ENCODE results near the gene NFASC. TPM values are rescaled to one million over a fixed set of nuclear protein-coding genes. Genes with fewer than 3 reads are reported as not detected.

The NFASC gene
- total RNA-seq, 4 donors from 2014 or later, result 7.9 to 68.7 (median 32.7) TPM

DNA sequence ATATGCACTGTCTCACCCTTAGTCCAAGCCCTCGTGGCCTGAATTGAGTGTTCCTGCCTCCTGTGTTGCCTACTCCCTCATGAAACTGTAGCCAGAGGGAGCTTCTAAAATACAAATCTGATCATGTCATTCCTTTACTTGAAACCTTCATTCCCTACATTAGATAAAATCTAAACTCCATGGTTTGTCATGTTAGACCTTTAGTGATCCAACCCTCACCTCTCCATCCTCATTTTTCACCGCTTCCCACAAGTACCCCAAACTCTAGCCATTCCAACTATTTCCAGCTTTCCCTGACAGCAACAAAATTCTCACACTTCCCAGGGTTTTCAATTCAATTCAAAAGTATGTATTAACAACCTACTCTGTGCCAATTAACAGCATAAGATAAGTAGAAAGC is 154.0 kb downstream of the NFASC start:
- DNase-seq, result no peak
- no peaks in the 10 kb centered on the region for H3K4me1 ChIP-seq
- H3K36me3 ChIP-seq, result no peaks in the 10 kb centered on the region
- no peaks in the 10 kb centered on the region for H3K27me3 ChIP-seq
- H3K4me3 ChIP-seq, result no peak overlapping the region
- no peak overlapping the region for H3K27ac ChIP-seq
- TF ChIP-seq, protein P1, sequence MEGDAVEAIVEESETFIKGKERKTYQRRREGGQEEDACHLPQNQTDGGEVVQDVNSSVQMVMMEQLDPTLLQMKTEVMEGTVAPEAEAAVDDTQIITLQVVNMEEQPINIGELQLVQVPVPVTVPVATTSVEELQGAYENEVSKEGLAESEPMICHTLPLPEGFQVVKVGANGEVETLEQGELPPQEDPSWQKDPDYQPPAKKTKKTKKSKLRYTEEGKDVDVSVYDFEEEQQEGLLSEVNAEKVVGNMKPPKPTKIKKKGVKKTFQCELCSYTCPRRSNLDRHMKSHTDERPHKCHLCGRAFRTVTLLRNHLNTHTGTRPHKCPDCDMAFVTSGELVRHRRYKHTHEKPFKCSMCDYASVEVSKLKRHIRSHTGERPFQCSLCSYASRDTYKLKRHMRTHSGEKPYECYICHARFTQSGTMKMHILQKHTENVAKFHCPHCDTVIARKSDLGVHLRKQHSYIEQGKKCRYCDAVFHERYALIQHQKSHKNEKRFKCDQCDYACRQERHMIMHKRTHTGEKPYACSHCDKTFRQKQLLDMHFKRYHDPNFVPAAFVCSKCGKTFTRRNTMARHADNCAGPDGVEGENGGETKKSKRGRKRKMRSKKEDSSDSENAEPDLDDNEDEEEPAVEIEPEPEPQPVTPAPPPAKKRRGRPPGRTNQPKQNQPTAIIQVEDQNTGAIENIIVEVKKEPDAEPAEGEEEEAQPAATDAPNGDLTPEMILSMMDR (IDR thresholded peaks at IDR 0.05), result no peak
- no peak for TF ChIP-seq POLR2A (IDR thresholded peaks at IDR 0.05)
- intact Hi-C loops (cut with DNase I; ENCODE audit: low total_unique reads), result no loop called here
- no peaks in the 10 kb centered on the region for H3K9me3 ChIP-seq

DNA sequence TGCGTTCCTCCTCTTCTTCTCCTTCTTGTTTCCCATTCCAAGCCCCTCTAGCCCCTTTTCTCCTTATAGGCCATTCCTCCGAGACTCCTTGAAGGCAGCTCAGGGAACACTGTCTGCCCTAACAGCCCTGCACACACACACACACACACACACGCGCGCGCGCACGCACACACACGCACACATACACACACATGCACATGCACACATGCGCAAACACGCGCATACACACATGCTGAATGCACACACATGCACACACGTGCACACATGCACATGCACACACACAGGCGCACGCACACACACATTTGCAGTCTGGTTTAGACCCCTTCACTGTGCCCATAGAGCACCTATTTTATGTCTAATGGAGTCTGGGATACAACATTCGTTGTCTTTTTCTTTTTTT is 154.6 kb downstream of the NFASC start:
- H3K27ac ChIP-seq, result no peak overlapping the region
- no peaks in the 10 kb centered on the region for H3K36me3 ChIP-seq
- intact Hi-C loops (cut with DNase I; ENCODE audit: low total_unique reads), result no loop called here
- no peaks in the 10 kb centered on the region for H3K27me3 ChIP-seq
- DNase-seq, result no peak
- no peak overlapping the region for H3K4me3 ChIP-seq
- no peak for TF ChIP-seq POLR2A (IDR thresholded peaks at IDR 0.05)
- TF ChIP-seq, protein P1 (IDR thresholded peaks at IDR 0.05), result no peak
- no peaks in the 10 kb centered on the region for H3K4me1 ChIP-seq
- H3K9me3 ChIP-seq, result no peaks in the 10 kb centered on the region

DNA sequence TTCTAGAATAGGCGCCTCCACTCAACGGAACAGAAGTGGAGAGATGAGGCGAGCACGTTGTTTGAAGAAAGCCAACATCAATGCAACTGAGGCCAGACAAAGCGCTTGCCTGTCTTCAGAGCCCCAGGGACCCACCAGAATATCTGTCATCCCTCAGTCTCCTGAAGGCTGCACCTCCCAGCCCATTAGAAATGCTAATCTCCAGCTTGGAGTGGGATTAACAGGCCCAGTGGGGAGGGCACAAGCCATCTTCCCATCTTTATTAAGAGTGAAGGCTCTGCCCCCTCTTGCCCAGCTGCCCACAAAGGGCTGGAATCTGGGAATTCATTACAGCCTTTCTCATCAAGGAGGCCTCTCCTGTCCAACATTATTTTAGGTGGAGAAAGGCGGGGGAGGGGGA is 155.5 kb downstream of the NFASC start:
- intact Hi-C loops (cut with DNase I; ENCODE audit: low total_unique reads), result no loop called here
- no peak for DNase-seq
- no peak for TF ChIP-seq POLR2A (IDR thresholded peaks at IDR 0.05)
- TF ChIP-seq, protein P1 (IDR thresholded peaks at IDR 0.05), result no peak
- Histone ChIP-seq H3K9me3 (no peaks in the 10 kb centered on the region), H3K27me3 (no peaks in the 10 kb centered on the region), H3K27ac (no peak overlapping the region), H3K4me3 (no peak overlapping the region), H3K4me1 (no peaks in the 10 kb centered on the region), H3K36me3 (no peaks in the 10 kb centered on the region)

DNA sequence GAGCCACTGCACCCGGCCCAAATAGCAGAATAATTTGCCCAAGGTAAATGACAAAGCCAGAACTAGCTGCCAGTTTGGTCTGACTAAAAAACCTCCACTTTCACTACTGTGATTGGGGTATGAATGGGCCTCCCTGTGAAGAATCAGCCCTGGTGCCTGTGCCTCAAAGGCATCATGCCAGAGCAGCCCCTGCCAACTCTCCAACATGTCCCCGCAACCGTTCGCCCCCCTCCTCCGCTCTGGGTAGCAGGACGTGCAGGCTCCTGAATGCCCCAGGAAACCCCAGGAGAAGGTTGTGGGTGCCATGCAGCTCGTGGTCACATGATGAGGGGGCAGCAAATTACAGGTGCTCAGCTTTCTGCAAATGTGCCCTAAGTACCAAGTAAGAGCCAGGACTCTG is 157.7 kb downstream of the NFASC start:
- Histone ChIP-seq H3K4me1 (no peaks in the 10 kb centered on the region), H3K4me3 (no peak overlapping the region), H3K27ac (no peak overlapping the region), H3K27me3 (no peaks in the 10 kb centered on the region), H3K36me3 (no peaks in the 10 kb centered on the region), H3K9me3 (no peaks in the 10 kb centered on the region)
- intact Hi-C loops (cut with DNase I; ENCODE audit: low total_unique reads), result no loop called here
- TF ChIP-seq, protein P1 (IDR thresholded peaks at IDR 0.05), result no peak
- no peak for DNase-seq

DNA sequence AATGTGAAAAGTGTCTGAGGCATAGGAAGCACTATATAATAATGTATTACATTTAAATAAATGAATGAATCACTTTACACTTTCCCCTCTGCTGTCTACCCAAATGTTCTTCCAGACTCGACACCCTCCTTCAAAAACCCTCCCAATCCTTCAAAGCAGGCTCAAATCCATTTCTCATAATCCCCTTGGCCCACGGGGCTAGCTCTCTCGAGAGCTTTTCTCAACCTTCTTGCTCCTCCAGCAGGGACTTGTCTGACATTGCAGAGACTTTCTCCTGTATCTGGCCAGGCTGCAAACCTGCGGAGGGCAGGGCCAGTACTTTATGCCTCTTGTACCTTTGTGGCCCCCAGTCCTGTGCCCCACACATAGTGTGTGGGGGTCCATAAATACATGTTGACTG is 158.3 kb downstream of the NFASC start:
- no peaks in the 10 kb centered on the region for H3K27me3 ChIP-seq
- no peak overlapping the region for H3K27ac ChIP-seq
- intact Hi-C loops (cut with DNase I; ENCODE audit: low total_unique reads), result no loop called here
- H3K4me1 ChIP-seq, result no peaks in the 10 kb centered on the region
- H3K9me3 ChIP-seq, result no peaks in the 10 kb centered on the region
- DNase-seq, result no peak
- TF ChIP-seq POLR2A (IDR thresholded peaks at IDR 0.05), result no peak
- TF ChIP-seq, protein P1 (IDR thresholded peaks at IDR 0.05), result no peak
- no peak overlapping the region for H3K4me3 ChIP-seq
- no peaks in the 10 kb centered on the region for H3K36me3 ChIP-seq
